Adrenal gland (tissue), 12 donors: Measurements from ENCODE around the gene FMO1. TPM values are rescaled to one million over a fixed set of nuclear protein-coding genes. Genes with fewer than 3 reads are reported as not detected.
"Not testable (repeated sequence)": the region's sequence is repeated elsewhere in the genome, so short reads cannot be mapped to it uniquely, and the experiment has no call there.

Experiments used
- DNase-seq, 7 donors: peaks; one replicate each; pipeline ENCODE4 v3.0.0-alpha.2; 2019 to 2020
- H3K27ac ChIP-seq, 5 donors: fragments of 200-600 bp; sonication (generic) in 4 of 5; 1 replicate in 3 of 5; 2 replicates in 2 of 5; pipeline versions ENCODE4 v1.5.1 to v1.8.0; 2016 to 2020; ENCODE audit warnings: mild to moderate bottlenecking in 1 of 5
- H3K27me3 ChIP-seq: fragments of 200-600 bp; 2 replicates; pipeline ENCODE4 v1.8.0; 2021
- H3K36me3 ChIP-seq, 2 donors: fragments of 200-600 bp; replicated peaks in 1 of 2; 1 replicate in 1 of 2; 2 replicates in 1 of 2; pipeline versions ENCODE4 v1.5.1 to v1.8.0; 2018 to 2022
- H3K4me1 ChIP-seq, 2 donors: fragments of 200-600 bp; replicated peaks in 1 of 2; 1 replicate in 1 of 2; 2 replicates in 1 of 2; pipeline versions ENCODE4 v1.5.1 to v1.8.0; 2018 to 2021
- H3K4me3 ChIP-seq, 4 donors: fragments of 200-600 bp; sonication (generic) in 3 of 4; one replicate each; pipeline ENCODE4 v1.5.1; 2016 to 2018
- H3K9me3 ChIP-seq, 3 donors: fragments of 200-600 bp; sonication (generic) in 1 of 3; replicated peaks in 1 of 3; 1 replicate in 2 of 3; 2 replicates in 1 of 3; pipeline versions ENCODE4 v1.5.1 to v1.8.0; 2016 to 2021
- POLR2A ChIP-seq, 2 donors: fragments of 450-650 bp; IDR thresholded peaks; one replicate each; pipeline ENCODE4 v1.6.1; 2017; ENCODE audit warnings: antibody characterized with exemption in 2 of 2, mild to moderate bottlenecking in 2 of 2, moderate library complexity in 1 of 2
- WGBS, 4 donors: extraction: QIAGEN DNeasy Blood & Tissue Kit in 2 of 4; methylation state at CpG; one replicate each; pipeline versions ENCODE4 v1.1.5 to v1.1.7; 2013 to 2017; 5-methylcytosine and 5-hydroxymethylcytosine counted together
- intact Hi-C, 2 donors: fragments of 100-400 bp; cut with DNase I; formaldehyde crosslinking; loops; one replicate each; pipeline versions ENCODE4 v1.14.1 to v1.15.0; 2022 to 2023
- polyA plus RNA-seq, 3 donors: library from polyadenylated mRNA; stranded (reverse); fragments of 200-250 nt in 2 of 3; fragments of 350-450 nt in 1 of 3; fragmentation: Illumina TruSeq in 1 of 3; extraction: RNeasy Lipid Tissue Mini Kit (QIAGEN cat#74804) in 1 of 3; gene quantifications; one replicate each; pipeline ENCODE4 v1.2.3, GENCODE V29; 2013 to 2014
- total RNA-seq, 9 donors: library from RNA; depleted of rRNA in 4 of 9; stranded (reverse); fragments of >200 nt in 4 of 9; fragments of 120-200 nt in 1 of 9; fragmentation: NEBNext Ultra II Directional in 1 of 9; extraction: Animal tissue kit (Norgen Biotek cat#: 25700) in 1 of 9; gene quantifications; one replicate each; pipeline versions ENCODE4 v1.1.0 to v1.2.4, GENCODE V29; 2013 to 2023
- TF ChIP-seq, protein P1 (sequence below), 6 experiments: fragments of 450-650 bp in 4 of 6; fragments of 200-600 bp in 2 of 6; sonication (generic) in 1 of 6; IDR thresholded peaks; 1 replicate in 5 of 6; 2 replicates in 1 of 6; pipeline versions ENCODE4 v1.5.1 to v1.8.0; 2016 to 2021; ENCODE audit warnings: antibody characterized with exemption in 6 of 6, mild to moderate bottlenecking in 2 of 6, moderate library complexity in 1 of 6
- donor health status: healthy with polysubstance abuse.
- donor health status: Bipolar disorder and iron deficiency.
- donor health status: DM: yes; HTN: yes; CAD: no.
- donor health status: DM: no; HTN: no; CAD: no.
- donor health status: DM: no; HTN: no; CAD: no.
- donor health status: DM: yes; HTN: yes; CAD: no.

FMO1 gene
- total and polyA plus RNA-seq, 12 donors, result 1.0 to 13.5 (median 6.0) TPM

DNA sequence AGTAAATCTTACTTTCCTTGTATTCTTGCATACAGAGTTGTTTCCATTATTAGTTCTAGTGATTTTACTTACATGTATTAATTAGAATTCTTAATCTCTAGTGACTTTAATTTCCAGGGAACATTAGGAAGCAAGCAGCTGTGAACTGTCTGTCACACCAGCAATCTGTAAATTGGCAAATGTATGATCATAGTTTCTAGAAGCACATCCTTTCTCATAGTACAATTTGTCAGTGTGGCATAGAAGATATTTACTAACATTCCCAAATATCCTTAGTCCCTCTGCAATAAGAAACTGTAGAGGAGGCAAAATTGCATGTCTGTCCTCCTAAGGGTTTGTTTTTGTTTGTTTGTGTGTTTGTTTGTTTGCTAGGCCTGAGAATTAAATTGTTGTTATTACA, 17.0 kb upstream of the FMO1 start:
- Histone ChIP-seq H3K4me1 (no peaks in the 10 kb centered on the region), H3K27ac (no peak overlapping the region), H3K9me3 (no peaks in the 10 kb centered on the region), H3K4me3 (no peak overlapping the region), H3K27me3 (no peaks in the 10 kb centered on the region), H3K36me3 (no peaks in the 10 kb centered on the region)
- TF ChIP-seq POLR2A (IDR thresholded peaks at IDR 0.05), result no peak
- TF ChIP-seq, protein P1, sequence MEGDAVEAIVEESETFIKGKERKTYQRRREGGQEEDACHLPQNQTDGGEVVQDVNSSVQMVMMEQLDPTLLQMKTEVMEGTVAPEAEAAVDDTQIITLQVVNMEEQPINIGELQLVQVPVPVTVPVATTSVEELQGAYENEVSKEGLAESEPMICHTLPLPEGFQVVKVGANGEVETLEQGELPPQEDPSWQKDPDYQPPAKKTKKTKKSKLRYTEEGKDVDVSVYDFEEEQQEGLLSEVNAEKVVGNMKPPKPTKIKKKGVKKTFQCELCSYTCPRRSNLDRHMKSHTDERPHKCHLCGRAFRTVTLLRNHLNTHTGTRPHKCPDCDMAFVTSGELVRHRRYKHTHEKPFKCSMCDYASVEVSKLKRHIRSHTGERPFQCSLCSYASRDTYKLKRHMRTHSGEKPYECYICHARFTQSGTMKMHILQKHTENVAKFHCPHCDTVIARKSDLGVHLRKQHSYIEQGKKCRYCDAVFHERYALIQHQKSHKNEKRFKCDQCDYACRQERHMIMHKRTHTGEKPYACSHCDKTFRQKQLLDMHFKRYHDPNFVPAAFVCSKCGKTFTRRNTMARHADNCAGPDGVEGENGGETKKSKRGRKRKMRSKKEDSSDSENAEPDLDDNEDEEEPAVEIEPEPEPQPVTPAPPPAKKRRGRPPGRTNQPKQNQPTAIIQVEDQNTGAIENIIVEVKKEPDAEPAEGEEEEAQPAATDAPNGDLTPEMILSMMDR (IDR thresholded peaks at IDR 0.05), result no peak
- DNase-seq, result no peak
- intact Hi-C loops, result no loop called here

DNA sequence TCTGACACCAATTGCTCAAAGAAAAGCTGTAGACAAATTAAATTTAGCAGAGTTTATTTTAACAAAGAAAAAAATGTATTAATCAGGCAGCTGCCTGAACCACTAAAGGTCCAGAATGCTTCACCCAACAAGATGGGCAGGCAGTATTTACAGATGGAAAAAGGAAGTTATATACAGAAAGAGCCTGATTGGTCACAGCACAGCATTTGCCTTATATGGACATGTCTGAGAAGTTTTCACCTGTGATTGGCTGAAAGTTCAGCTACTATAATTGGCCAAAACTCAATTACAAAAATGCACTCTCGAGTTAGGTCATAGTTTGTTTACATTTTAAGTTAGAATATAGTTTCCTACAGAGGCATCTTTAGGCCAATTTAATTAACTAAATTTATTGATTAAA, 15.1 kb upstream of the FMO1 start:
- intact Hi-C loops, result no loop called here
- TF ChIP-seq, protein P1 (IDR thresholded peaks at IDR 0.05), result no peak
- TF ChIP-seq POLR2A (IDR thresholded peaks at IDR 0.05), result no peak

DNA sequence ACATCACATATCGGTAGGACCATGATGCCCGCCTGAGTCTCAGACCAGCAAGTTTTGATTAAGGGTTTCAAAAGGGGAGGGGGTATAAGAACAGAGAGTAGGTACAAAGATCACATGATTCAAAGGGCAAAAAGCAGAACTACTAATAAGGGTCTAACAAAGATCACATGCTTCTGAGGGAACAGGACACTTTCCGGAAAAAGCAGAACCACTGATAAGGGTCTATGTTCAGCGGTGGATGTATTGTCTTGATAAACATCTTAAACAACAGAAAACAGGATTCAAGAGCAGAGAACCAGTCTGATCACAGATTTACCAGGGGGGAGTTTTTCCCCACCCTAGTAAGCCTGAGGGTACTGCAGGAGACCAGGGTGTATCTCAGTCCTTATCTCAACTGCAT, 12.1 kb upstream of the FMO1 start:
- H3K4me1 ChIP-seq, DNase-seq, intact Hi-C loops, H3K4me3 ChIP-seq, H3K9me3 ChIP-seq, H3K36me3 ChIP-seq, H3K27me3 ChIP-seq, H3K27ac ChIP-seq: not testable (repeated sequence)
- 82 to 91% (median 87%) methylated on average over 4 of the region's 4 CpGs for WGBS, 4 donors

More for the DNA sequence above, 15.1 kb upstream of the FMO1 start:
- DNase-seq, result no peak
- Histone ChIP-seq H3K4me3 (no peak overlapping the region), H3K36me3 (no peaks in the 10 kb centered on the region), H3K9me3 (no peaks in the 10 kb centered on the region), H3K4me1 (no peaks in the 10 kb centered on the region), H3K27ac (no peak overlapping the region), H3K27me3 (no peaks in the 10 kb centered on the region)
- WGBS, 4 donors, result 91 to 100% (median 92%) methylated on average over 1 of the region's 1 CpG

DNA sequence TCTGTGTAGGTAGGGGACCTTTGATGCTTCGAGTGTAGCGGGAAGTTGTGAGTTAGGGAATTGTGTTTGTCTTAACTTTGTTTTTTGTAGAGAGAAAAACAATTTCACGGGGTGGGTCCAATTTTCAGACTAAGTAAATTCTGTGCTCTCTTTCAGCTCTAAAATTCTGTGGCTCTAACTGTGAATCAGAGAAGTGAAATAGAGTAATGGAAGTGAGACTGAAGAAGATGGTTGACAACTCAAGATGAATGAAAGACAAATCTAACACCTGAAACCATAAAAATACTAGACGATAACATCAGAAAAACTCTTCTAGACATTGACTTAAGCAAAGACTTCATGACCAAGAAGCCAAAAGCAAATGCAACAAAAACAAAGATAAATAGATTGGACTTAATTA, 4.4 kb upstream of the FMO1 start:
- TF ChIP-seq, protein P1 (IDR thresholded peaks at IDR 0.05), result no peak
- TF ChIP-seq POLR2A (IDR thresholded peaks at IDR 0.05), result no peak
- no peaks in the 10 kb centered on the region for H3K36me3 ChIP-seq
- no peak overlapping the region for H3K4me3 ChIP-seq
- no peak for DNase-seq
- 71 to 83% (median 76%) methylated on average over 4 of the region's 4 CpGs for WGBS, 4 donors
- H3K4me1 ChIP-seq, result no peaks in the 10 kb centered on the region
- no peak overlapping the region for H3K27ac ChIP-seq
- intact Hi-C loops, result no loop called here
- H3K27me3 ChIP-seq, result no peaks in the 10 kb centered on the region
- H3K9me3 ChIP-seq, result no peaks in the 10 kb centered on the region

DNA sequence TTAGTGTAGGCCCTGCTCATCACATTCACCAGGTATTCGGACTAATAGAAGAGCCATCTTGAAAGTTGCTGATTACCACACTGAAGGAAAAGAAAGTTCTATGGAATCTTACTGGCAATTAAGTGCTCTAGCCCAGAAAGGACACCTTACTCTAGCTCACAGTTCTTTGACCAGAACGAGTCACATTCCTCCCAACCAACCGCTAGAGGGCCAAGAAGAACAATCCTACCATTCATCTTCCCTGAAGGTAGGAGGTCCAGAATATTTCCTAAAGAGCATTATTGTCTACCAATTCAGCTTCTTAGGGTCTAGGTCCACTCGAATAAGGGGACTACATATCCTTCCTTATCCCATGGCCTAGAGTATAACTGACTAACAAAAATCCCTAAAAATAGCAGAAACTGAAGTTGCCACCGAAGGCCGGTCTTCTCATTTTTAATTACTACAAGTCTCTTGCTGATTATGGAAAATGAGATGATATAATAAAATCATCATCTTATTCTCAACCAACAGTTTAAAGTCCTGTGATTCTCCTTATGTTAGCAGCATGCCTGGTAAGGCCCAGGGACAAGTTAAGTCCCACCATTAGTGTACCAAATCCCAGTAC, 2.7 kb upstream of the FMO1 start:
- 37 to 42% (median 39%) methylated on average over 6 of the region's 6 CpGs for WGBS, 4 donors
- Histone ChIP-seq H3K4me1 (no peaks in the 10 kb centered on the region), H3K27me3 (no peaks in the 10 kb centered on the region), H3K4me3 (no peak overlapping the region), H3K27ac (no peak overlapping the region), H3K9me3 (no peaks in the 10 kb centered on the region), H3K36me3 (no peaks in the 10 kb centered on the region)
- intact Hi-C loops, result loop anchor here (5.0 kb wide), 1 partner anchor 67 kb away; the partner anchor contains the start of gene FMO4 (in 2 of the 2)
- DNase-seq, result peak; percentile 38 to 60 (median 52)
- no peak for TF ChIP-seq POLR2A (IDR thresholded peaks at IDR 0.05)
- TF ChIP-seq, protein P1 (IDR thresholded peaks at IDR 0.05), result peak; percentile 50 to 73 (median 69)
